NT2/D1 (cell line): ENCODE data around the gene AVPR1B.

Source experiments
- YY1 ChIP-seq: IDR thresholded peaks from 2 replicates; pipeline ENCODE4 v1.6.1; 2011; ENCODE audit not compliant: insufficient read length, insufficient read depth
- ZNF274 ChIP-seq: IDR thresholded peaks from 2 replicates; pipeline ENCODE4 v1.6.1; 2011; ENCODE audit warnings: mild to moderate bottlenecking, low read depth, low read length

GRCh38 chr1:206103979-206104378 lies 13.2 kb downstream of the AVPR1B start:
- TF ChIP-seq ZNF274: no peak
- TF ChIP-seq YY1: no peak
